Esophagus squamous epithelium (tissue), 5 donors: ENCODE results near the gene B3GNT3. TPM values are rescaled to one million over a fixed set of nuclear protein-coding genes. Genes with fewer than 3 reads are reported as not detected.

Experiments
- DNase-seq: peaks from one replicate; lab custom pipeline; 2025; lab: John Stamatoyannopoulos, UW
- H3K27ac ChIP-seq, 4 donors: fragments of 200-600 bp; sonication (generic); one replicate each; pipeline ENCODE4 v1.5.1; 2016 to 2019; ENCODE audit warnings: mild to moderate bottlenecking in 1 of 4
- H3K27me3 ChIP-seq, 4 donors: fragments of 200-600 bp; sonication (generic); 1 replicate in 3 of 4; 2 replicates in 1 of 4; pipeline versions ENCODE4 v1.5.1 to v1.6.0; 2017 to 2021; ENCODE audit warnings: antibody characterized with exemption in 1 of 4
- H3K36me3 ChIP-seq, 3 donors: fragments of 200-600 bp; sonication (generic); one replicate each; pipeline ENCODE4 v1.5.1; 2016 to 2019
- H3K4me1 ChIP-seq, 3 donors: fragments of 200-600 bp; sonication (generic); one replicate each; pipeline ENCODE4 v1.5.1; 2017 to 2019
- H3K4me3 ChIP-seq, 4 donors: fragments of 200-600 bp; sonication (generic); 1 replicate in 3 of 4; 2 replicates in 1 of 4; pipeline ENCODE4 v1.5.1; 2016 to 2019; ENCODE audit warnings: mild to moderate bottlenecking in 2 of 4, moderate library complexity in 1 of 4
- H3K9me3 ChIP-seq, 3 donors: fragments of 200-600 bp; sonication (generic); one replicate each; pipeline ENCODE4 v1.5.1; 2016 to 2019
- POLR2A ChIP-seq, 4 donors: fragments of 450-650 bp; IDR thresholded peaks; one replicate each; pipeline ENCODE4 v1.6.1; 2017; ENCODE audit warnings: antibody characterized with exemption in 4 of 4, mild to moderate bottlenecking in 4 of 4, moderate library complexity in 3 of 4
- WGBS, 2 donors: methylation state at CpG; one replicate each; pipeline ENCODE4 v1.1.5; 2018; 5-methylcytosine and 5-hydroxymethylcytosine counted together
- intact Hi-C: fragments of 100-400 bp; cut with DNase I; formaldehyde crosslinking; loops from one replicate; pipeline ENCODE4 v1.15.0; 2022
- total RNA-seq, 4 donors: library from RNA; depleted of rRNA; stranded (reverse); fragments of >200 nt; gene quantifications; one replicate each; pipeline ENCODE4 v1.1.0, GENCODE V29; 2016
- TF ChIP-seq, protein P1 (sequence below), 6 experiments: fragments of 450-650 bp in 4 of 6; fragments of 200-600 bp in 2 of 6; sonication (generic) in 2 of 6; IDR thresholded peaks; one replicate each; pipeline ENCODE4 v1.5.1; 2016 to 2019; ENCODE audit warnings: antibody characterized with exemption in 6 of 6, mild to moderate bottlenecking in 4 of 6, moderate library complexity in 4 of 6
- donor health status: DM: yes; HTN: yes; CAD: no.

The B3GNT3 gene
- total RNA-seq, 4 donors from 2014 or later: 11.6 to 23.5 (median 21.2) TPM

GRCh38 chr19:17832443-17833208 is 37.7 kb downstream of the B3GNT3 start:
- Histone ChIP-seq H3K36me3 (peaks cover 0 to 36% (median 0%) of the 10 kb centered on the region in 3 donors), H3K9me3 (no peaks in the 10 kb centered on the region), H3K4me3 (no peak overlapping the region), H3K4me1 (peaks cover 0 to 21% (median 10%) of the 10 kb centered on the region in 3 donors), H3K27me3 (peaks cover 0 to 46% (median 0%) of the 10 kb centered on the region in 4 donors), H3K27ac (no peak overlapping the region)
- intact Hi-C loops: no loop called here
- 71 to 83% methylated on average over 7 to 9 of the region's 17 CpGs for WGBS, 2 donors
- no peak for DNase-seq
- TF ChIP-seq, protein P1, sequence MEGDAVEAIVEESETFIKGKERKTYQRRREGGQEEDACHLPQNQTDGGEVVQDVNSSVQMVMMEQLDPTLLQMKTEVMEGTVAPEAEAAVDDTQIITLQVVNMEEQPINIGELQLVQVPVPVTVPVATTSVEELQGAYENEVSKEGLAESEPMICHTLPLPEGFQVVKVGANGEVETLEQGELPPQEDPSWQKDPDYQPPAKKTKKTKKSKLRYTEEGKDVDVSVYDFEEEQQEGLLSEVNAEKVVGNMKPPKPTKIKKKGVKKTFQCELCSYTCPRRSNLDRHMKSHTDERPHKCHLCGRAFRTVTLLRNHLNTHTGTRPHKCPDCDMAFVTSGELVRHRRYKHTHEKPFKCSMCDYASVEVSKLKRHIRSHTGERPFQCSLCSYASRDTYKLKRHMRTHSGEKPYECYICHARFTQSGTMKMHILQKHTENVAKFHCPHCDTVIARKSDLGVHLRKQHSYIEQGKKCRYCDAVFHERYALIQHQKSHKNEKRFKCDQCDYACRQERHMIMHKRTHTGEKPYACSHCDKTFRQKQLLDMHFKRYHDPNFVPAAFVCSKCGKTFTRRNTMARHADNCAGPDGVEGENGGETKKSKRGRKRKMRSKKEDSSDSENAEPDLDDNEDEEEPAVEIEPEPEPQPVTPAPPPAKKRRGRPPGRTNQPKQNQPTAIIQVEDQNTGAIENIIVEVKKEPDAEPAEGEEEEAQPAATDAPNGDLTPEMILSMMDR (IDR thresholded peaks at IDR 0.05): no peak
- TF ChIP-seq POLR2A (IDR thresholded peaks at IDR 0.05): no peak

- no peak for DNase-seq
- Histone ChIP-seq H3K4me1 (peaks cover 0 to 21% (median 10%) of the 10 kb centered on the region in 3 donors), H3K9me3 (no peaks in the 10 kb centered on the region), H3K27ac (no peak overlapping the region), H3K27me3 (peaks cover 0 to 40% (median 0%) of the 10 kb centered on the region in 4 donors), H3K4me3 (no peak overlapping the region), H3K36me3 (peaks cover 0 to 48% (median 0%) of the 10 kb centered on the region in 3 donors)
- WGBS, 2 donors: 67 to 80% methylated on average over 2 to 9 of the region's 27 CpGs
- TF ChIP-seq POLR2A (IDR thresholded peaks at IDR 0.05): no peak
- TF ChIP-seq, protein P1 (IDR thresholded peaks at IDR 0.05): no peak
- intact Hi-C loops: no loop called here
Measured at GRCh38 chr19:17834350-17835181, 39.6 kb downstream of the B3GNT3 start.

GRCh38 chr19:17835182-17836006 is 40.5 kb downstream of the B3GNT3 start:
- Histone ChIP-seq H3K27me3 (peaks cover 0 to 36% (median 0%) of the 10 kb centered on the region in 4 donors), H3K9me3 (no peaks in the 10 kb centered on the region), H3K36me3 (peaks cover 0 to 42% (median 0%) of the 10 kb centered on the region in 3 donors), H3K4me1 (peaks cover 0 to 14% (median 9%) of the 10 kb centered on the region in 3 donors), H3K27ac (no peak overlapping the region), H3K4me3 (no peak overlapping the region)
- 54 to 58% methylated on average over 6 to 8 of the region's 8 CpGs for WGBS, 2 donors
- DNase-seq: no peak
- TF ChIP-seq, protein P1 (IDR thresholded peaks at IDR 0.05): no peak
- no peak for TF ChIP-seq POLR2A (IDR thresholded peaks at IDR 0.05)
- intact Hi-C loops: no loop called here

GRCh38 chr19:17836530-17836929 is 41.6 kb downstream of the B3GNT3 start:
- intact Hi-C loops: no loop called here
- peaks cover 0 to 35% (median 0%) of the 10 kb centered on the region in 4 donors for H3K27me3 ChIP-seq
- H3K9me3 ChIP-seq: no peaks in the 10 kb centered on the region
- no peak for DNase-seq
- H3K36me3 ChIP-seq: peaks cover 0 to 45% (median 0%) of the 10 kb centered on the region in 3 donors
- H3K4me1 ChIP-seq: peaks cover 0 to 6% (median 2%) of the 10 kb centered on the region in 3 donors
- no peak overlapping the region for H3K27ac ChIP-seq
- TF ChIP-seq, protein P1 (IDR thresholded peaks at IDR 0.05): no peak
- no peak for TF ChIP-seq POLR2A (IDR thresholded peaks at IDR 0.05)
- no peak overlapping the region for H3K4me3 ChIP-seq
- 55 to 65% methylated on average over 3 of the region's 4 CpGs for WGBS, 2 donors
